Stimulated activated CD4-positive, alpha-beta T cell treated with anti-CD3 and anti-CD28 coated beads, Interleukin-4, amount 100 ng/mL, for 1 hour (primary cell): ENCODE results near the gene RASSF7.
A peak's percentile ranks its signal among the peaks of the same experiment; 100 is the strongest.

Experiments used
- DNase-seq: peaks from one replicate; pipeline ENCODE4 v3.0.0-alpha.2; 2020

RASSF7 gene

GRCh38 chr11:611001-611996 is 50.5 kb downstream of the RASSF7 start:
- DNase-seq = no peak

GRCh38 chr11:612201-612960 is 51.6 kb downstream of the RASSF7 start:
- DNase-seq = no peak

- no peak for DNase-seq
These were observed 52.2 kb downstream of the RASSF7 start for GRCh38 chr11:612961-613300.

GRCh38 chr11:613369-613968 is 52.7 kb downstream of the RASSF7 start:
- DNase-seq = peak; percentile 83
